NB4 (cell line): ENCODE measurements around the gene CPSF7.

Experiments used
- DNase-seq: peaks from one replicate; pipeline ENCODE4 v3.0.0; 2010; ENCODE audit warnings: low read depth
- H3K4me3 ChIP-seq: one replicate; pipeline ENCODE4 v1.5.1; 2011; ENCODE audit warnings: mild to moderate bottlenecking, low read depth, low read length, moderate library complexity
- MYC ChIP-seq: IDR thresholded peaks from 2 replicates; pipeline ENCODE4 v1.6.1; 2011; ENCODE audit warnings: low read depth, low read length
- POLR2A ChIP-seq: IDR thresholded peaks from 2 replicates; pipeline ENCODE4 v1.6.1; 2011; ENCODE audit warnings: mild to moderate bottlenecking; ENCODE audit not compliant: insufficient read length; ENCODE audit errors: extremely low read depth
- TF ChIP-seq, protein P1 (sequence below): IDR thresholded peaks from 2 replicates; pipeline ENCODE4 v1.6.1; 2011; ENCODE audit warnings: low read depth, low read length
- TF ChIP-seq, protein P2 (sequence below): IDR thresholded peaks from one replicate; pipeline ENCODE4 v1.5.1; 2012; ENCODE audit warnings: low read depth, low read length

The CPSF7 gene

DNA sequence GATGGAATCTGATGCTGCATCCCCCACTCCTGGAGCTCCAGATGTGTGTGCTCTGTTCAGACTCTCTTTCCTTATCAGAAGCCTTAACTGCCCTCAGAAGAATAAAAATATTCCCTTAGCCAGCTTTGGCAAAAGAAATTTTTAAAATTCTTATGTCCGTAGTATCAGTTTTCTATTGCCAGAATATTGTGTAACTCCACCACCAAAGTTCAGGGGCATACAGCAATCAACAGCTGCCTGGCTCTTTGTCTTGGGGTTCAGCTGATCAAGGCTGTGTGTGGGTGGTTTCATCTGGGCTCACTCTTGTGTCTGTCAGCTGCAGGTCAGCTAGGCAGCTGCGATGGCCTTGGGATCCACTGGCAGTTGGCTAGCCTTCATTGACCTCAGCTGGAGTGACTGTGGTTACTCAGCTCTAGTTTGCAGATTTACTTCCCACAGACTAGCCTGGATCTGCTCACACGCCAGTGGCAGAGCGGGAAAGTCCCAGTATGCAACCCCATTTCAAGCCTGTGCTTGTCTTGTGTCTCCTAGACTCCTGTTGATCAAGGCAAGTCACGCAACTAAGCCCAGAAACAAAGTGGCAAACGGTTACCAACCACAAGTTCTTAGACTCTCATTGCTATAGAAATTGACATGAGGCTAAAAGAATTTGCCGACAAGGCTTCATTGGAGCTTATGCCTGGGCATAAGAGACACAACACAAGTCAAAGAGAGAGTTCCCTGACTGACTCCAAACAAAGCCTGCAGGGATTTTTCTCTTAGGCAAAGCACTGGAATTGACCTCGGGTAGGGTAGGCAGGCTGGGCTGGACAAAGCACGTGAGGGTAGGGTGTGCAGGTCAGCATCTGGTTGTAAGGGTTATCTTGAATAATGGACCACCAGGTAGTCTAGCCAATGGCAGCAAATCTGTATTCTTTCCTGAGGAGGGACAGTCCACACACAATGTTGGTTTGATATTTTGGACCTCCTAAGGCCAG, 60.1 kb downstream of the CPSF7 start:
- TF ChIP-seq POLR2A (no peak), MYC (no peak)
- TF ChIP-seq, protein P1, sequence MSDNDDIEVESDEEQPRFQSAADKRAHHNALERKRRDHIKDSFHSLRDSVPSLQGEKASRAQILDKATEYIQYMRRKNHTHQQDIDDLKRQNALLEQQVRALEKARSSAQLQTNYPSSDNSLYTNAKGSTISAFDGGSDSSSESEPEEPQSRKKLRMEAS, result no peak
- no peak overlapping the region for H3K4me3 ChIP-seq
- no peak for DNase-seq

DNA sequence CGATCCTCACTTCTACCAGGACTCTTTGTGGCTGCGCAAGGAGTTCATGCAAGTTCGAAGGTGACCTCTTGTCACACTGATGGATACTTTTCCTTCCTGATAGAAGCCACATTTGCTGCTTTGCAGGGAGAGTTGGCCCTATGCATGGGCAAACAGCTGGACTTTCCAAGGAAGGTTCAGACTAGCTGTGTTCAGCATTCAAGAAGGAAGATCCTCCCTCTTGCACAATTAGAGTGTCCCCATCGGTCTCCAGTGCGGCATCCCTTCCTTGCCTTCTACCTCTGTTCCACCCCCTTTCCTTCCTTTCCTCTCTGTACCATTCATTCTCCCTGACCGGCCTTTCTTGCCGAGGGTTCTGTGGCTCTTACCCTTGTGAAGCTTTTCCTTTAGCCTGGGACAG, 61.1 kb downstream of the CPSF7 start:
- no peak for DNase-seq
- TF ChIP-seq, protein P2, sequence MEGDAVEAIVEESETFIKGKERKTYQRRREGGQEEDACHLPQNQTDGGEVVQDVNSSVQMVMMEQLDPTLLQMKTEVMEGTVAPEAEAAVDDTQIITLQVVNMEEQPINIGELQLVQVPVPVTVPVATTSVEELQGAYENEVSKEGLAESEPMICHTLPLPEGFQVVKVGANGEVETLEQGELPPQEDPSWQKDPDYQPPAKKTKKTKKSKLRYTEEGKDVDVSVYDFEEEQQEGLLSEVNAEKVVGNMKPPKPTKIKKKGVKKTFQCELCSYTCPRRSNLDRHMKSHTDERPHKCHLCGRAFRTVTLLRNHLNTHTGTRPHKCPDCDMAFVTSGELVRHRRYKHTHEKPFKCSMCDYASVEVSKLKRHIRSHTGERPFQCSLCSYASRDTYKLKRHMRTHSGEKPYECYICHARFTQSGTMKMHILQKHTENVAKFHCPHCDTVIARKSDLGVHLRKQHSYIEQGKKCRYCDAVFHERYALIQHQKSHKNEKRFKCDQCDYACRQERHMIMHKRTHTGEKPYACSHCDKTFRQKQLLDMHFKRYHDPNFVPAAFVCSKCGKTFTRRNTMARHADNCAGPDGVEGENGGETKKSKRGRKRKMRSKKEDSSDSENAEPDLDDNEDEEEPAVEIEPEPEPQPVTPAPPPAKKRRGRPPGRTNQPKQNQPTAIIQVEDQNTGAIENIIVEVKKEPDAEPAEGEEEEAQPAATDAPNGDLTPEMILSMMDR, result no peak
- TF ChIP-seq MYC, result no peak
- TF ChIP-seq POLR2A, result no peak
- TF ChIP-seq, protein P1, result no peak
- H3K4me3 ChIP-seq, result no peak overlapping the region

DNA sequence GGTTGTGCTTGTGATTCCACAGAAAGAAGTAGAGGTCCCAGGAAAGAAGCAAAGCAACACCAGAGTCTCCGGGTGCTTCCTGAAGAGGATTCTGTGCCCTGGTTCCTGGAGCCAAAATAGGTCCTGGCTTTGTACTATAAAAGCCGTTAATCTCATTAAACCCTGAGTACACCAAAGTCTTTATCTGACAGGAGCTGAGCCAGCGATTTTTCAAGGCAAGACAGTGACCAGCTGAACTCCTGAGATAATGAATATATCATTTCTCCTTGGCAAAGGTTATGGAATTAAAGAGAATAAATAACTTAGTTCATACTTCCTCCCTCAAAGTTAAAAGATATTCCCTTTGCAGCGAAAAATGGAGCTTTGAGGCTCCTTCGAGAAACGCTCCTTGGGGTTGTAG, 62.4 kb downstream of the CPSF7 start:
- DNase-seq, result no peak
- H3K4me3 ChIP-seq, result no peak overlapping the region
- TF ChIP-seq MYC (no peak), POLR2A (no peak)
- TF ChIP-seq, protein P2, result no peak
- TF ChIP-seq, protein P1, result no peak

DNA sequence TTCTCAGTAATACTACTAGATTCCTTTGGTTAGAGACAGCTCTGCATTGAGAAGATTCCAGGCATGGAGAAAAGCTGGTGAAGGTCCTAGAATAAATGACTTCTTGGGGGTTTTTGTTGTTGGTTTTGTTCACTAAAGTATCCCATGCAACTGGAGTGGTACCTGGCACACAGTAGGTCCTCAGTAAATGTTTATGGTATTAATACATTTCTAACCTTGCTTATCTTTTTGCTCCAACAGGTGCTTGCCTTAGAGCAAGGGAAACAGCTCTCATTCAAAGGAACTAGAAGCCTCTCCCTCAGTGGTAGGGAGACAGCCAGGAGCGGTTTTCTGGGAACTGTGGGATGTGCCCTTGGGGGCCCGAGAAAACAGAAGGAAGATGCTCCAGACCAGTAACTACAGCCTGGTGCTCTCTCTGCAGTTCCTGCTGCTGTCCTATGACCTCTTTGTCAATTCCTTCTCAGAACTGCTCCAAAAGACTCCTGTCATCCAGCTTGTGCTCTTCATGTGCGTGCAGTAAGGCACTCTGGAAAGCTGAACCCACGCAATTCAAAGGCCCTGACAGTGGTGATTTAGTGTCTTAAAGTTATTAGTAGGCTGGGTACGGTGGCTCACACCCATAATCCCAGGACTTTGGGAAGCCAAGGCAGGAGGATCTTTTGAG, 65.6 kb downstream of the CPSF7 start:
- TF ChIP-seq, protein P2, result no peak
- TF ChIP-seq MYC, result no peak
- H3K4me3 ChIP-seq, result peak overlapping the region; percentile 98
- no peak for DNase-seq

DNA sequence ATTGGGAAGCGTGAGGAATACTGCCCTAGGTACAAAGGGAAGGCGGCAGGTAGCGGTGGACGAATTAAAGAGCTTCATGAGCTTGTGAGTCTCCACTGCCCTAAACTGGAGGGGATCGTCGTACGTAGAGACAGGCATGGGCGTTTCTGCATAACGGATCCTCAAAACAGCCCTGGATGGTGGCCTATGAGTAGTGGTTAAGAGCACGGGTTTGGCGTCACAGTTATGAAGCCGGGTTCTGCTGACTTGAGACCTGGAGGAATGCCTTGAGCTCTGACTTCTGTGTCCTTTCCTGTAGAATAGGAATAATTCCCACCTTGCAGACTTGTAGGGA, 67.3 kb downstream of the CPSF7 start:
- TF ChIP-seq, protein P2, result no peak
- TF ChIP-seq MYC (no peak), POLR2A (no peak)
- TF ChIP-seq, protein P1, result no peak
- peak; percentile 77 for DNase-seq
- H3K4me3 ChIP-seq, result peak overlapping the region; percentile 98

DNA sequence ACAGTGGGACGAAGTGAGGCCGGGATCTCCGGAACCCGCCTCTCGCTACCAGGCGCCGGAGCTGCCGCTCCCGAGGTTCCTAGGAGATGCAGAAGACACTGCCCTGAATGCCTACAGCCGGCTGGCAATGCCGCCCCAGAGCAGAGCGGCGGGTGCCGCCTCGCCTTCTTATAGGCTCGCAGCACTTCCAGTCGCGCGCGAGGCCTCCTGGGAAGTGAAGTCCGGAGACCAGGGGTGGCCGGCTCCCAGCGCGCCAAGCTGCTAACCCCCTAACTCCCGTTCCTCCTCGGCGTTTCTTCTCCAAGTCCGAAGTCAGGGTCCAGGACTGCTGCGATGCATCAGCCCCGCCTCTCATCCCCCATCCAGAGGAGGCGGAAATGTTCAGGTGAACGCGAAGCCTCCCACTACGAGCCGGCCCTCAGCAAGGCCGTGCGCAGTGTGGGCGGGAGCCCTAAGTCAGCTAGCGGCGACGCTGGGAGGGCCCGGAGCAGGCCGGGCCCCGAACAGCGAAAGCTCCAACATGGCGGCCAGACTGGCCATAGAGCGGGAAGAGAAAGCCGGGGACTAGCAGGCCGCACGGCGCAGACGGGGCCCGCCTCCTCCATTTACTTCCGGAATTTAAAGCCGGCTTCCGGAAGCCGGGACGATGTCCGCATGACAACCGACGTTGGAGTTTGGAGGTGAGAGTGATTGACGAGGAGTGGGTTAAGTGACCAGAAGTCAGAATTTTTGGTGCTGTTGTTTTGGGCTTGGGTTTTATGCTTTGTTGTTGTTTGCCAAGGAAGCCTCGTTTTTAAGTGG, 67.8 kb downstream of the CPSF7 start, which contains the start of the genes CYB561A3 and TMEM138:
Gene CYB561A3 (minus strand): TSS at position 142 of the 801 bp plus-strand sequence. CDS start 5,169 bp downstream, outside the sequence.
Gene TMEM138 (plus strand): TSS at position 634 of the 801 bp plus-strand sequence. CDS start 2,017 bp downstream, outside the sequence.
- DNase-seq, result peak; percentile 98
- peak within 1 kb of the TSS; percentile 98 for H3K4me3 ChIP-seq
- TF ChIP-seq, protein P2, result no peak
- TF ChIP-seq POLR2A (peak; percentile 93), MYC (peak; percentile 85)
- TF ChIP-seq, protein P1, result peak; percentile 77
